ENCODE results near the gene TEX12.

DNA sequence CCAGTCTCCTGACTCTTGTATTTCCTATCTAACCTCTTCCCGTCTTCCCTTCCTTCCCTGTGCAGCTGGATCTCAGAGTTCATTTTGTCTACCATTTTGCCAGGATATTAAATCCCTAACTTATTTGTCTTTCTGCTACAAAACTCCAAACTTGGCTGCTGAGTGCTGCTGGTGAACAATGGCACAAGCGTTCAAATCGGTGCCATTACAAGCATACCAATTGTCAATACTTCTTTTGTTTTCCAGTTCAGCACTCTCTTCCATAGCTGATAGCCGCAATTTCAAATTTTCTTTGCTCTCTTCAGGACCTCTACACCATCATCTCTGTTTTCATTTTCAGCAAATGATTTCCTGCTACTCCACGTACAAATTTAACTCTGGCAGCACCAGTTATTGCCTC, 16.7 kb upstream of the TEX12 start:
- no peak for TF ChIP-seq POLR2A (IDR thresholded peaks at IDR 0.05; ENCODE audit: low read length)
- TF ChIP-seq GATA1 (IDR thresholded peaks at IDR 0.05; ENCODE audit: low read depth, low read length): no peak

Measured in erythroblast (primary cell).